ENCODE measurements around the gene COL4A4.
"Not testable (repeated sequence)": the region's sequence is repeated elsewhere in the genome, so short reads cannot be mapped to it uniquely, and the experiment has no call there.

COL4A4 gene

GRCh38 chr2:227163998-227164762, at the start of gene COL4A4, which contains the start of gene COL4A3:
TSS of gene COL4A4 (minus strand) at chr2:227164205. CDS start at chr2:227147483, 16,722 bp downstream.
TSS of gene COL4A3 (plus strand) at chr2:227164624. CDS start at chr2:227164727, 103 bp downstream.
- no peak for DNase-seq (ENCODE audit: insufficient read length, low spot score)
- no peak for FAIRE-seq

GRCh38 chr2:227207573-227207972, 43.6 kb upstream of the COL4A4 start:
- FAIRE-seq (no peak), DNase-seq (ENCODE audit: insufficient read length, low spot score) (no peak)

GRCh38 chr2:227206406-227206805, 42.4 kb upstream of the COL4A4 start:
- DNase-seq (ENCODE audit: insufficient read length, low spot score) (no peak), FAIRE-seq (no peak)

GRCh38 chr2:227205701-227206100, 41.7 kb upstream of the COL4A4 start:
- FAIRE-seq: no peak
- DNase-seq (ENCODE audit: insufficient read length, low spot score): no peak

- FAIRE-seq: no peak
- no peak for DNase-seq (ENCODE audit: insufficient read length, low spot score)
Measured at GRCh38 chr2:227204452-227204851, 40.4 kb upstream of the COL4A4 start.

GRCh38 chr2:227201771-227202170, 37.8 kb upstream of the COL4A4 start:
- FAIRE-seq: no peak

GRCh38 chr2:227198866-227199265, 34.9 kb upstream of the COL4A4 start:
- no peak for DNase-seq (ENCODE audit: insufficient read length, low spot score)
- FAIRE-seq: no peak

More at GRCh38 chr2:227201771-227202170, 37.8 kb upstream of the COL4A4 start:
- no peak for DNase-seq (ENCODE audit: insufficient read length, low spot score)

GRCh38 chr2:227194219-227194618, 30.2 kb upstream of the COL4A4 start:
- DNase-seq (ENCODE audit: insufficient read length, low spot score) (no peak), FAIRE-seq (no peak)

GRCh38 chr2:227192491-227192890, 28.5 kb upstream of the COL4A4 start:
- FAIRE-seq (no peak), DNase-seq (ENCODE audit: insufficient read length, low spot score) (no peak)

GRCh38 chr2:227191367-227191766, 27.4 kb upstream of the COL4A4 start:
- FAIRE-seq (no peak), DNase-seq (ENCODE audit: insufficient read length, low spot score) (peak; percentile 24)

- peak; percentile 10 for DNase-seq (ENCODE audit: insufficient read length, low spot score)
- FAIRE-seq: no peak
Measured at GRCh38 chr2:227188292-227188691, 24.3 kb upstream of the COL4A4 start.

GRCh38 chr2:227186751-227187150, 22.7 kb upstream of the COL4A4 start:
- FAIRE-seq: no peak
- no peak for DNase-seq (ENCODE audit: insufficient read length, low spot score)

GRCh38 chr2:227185615-227186232, 21.7 kb upstream of the COL4A4 start:
- no peak for DNase-seq (ENCODE audit: insufficient read length, low spot score)
- no peak for FAIRE-seq

- FAIRE-seq (no peak), DNase-seq (ENCODE audit: insufficient read length, low spot score) (no peak)
Measured at GRCh38 chr2:227183657-227184367, 19.8 kb upstream of the COL4A4 start.

GRCh38 chr2:227182765-227183164, 18.8 kb upstream of the COL4A4 start:
- no peak for DNase-seq (ENCODE audit: insufficient read length, low spot score)
- FAIRE-seq: no peak

GRCh38 chr2:227180770-227181169, 16.8 kb upstream of the COL4A4 start:
- FAIRE-seq (no peak), DNase-seq (ENCODE audit: insufficient read length, low spot score) (no peak)

GRCh38 chr2:227179988-227180685, 16.1 kb upstream of the COL4A4 start:
- FAIRE-seq (peak; percentile 13), DNase-seq (ENCODE audit: insufficient read length, low spot score) (no peak)

GRCh38 chr2:227177592-227178336, 13.8 kb upstream of the COL4A4 start:
- FAIRE-seq (no peak), DNase-seq (ENCODE audit: insufficient read length, low spot score) (no peak)

- not testable (repeated sequence) for FAIRE-seq; DNase-seq (ENCODE audit: insufficient read length, low spot score)
Measured at GRCh38 chr2:227171779-227172178, 7.8 kb upstream of the COL4A4 start.

GRCh38 chr2:227164763-227165291, 822 bp upstream of the COL4A4 start:
- FAIRE-seq: no peak

More at GRCh38 chr2:227164763-227165291, 822 bp upstream of the COL4A4 start:
- no peak for DNase-seq (ENCODE audit: insufficient read length, low spot score)
